ENCODE data around the gene NPEPPS.

The NPEPPS gene

DNA sequence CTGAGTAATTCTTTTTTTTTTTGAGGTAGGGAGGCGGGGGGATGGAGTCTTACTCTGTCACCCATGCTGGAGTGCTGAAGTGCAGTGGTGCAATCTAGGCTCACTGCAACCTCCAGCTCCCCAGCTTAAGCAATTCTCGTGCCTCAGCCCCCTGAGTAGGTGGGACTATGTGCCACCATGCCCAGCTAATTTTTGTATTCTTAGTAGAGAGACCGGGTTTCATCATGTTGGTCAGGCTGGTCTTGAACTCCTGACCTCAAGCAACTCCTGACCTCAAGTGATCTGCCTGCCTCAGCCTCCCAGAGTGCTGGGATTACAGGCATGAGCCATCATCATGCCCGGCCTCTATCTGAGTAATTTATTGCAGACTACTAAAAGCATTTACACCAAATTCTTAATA lies 138.2 kb downstream of the NPEPPS start:
- no peak for DNase-seq

DNA sequence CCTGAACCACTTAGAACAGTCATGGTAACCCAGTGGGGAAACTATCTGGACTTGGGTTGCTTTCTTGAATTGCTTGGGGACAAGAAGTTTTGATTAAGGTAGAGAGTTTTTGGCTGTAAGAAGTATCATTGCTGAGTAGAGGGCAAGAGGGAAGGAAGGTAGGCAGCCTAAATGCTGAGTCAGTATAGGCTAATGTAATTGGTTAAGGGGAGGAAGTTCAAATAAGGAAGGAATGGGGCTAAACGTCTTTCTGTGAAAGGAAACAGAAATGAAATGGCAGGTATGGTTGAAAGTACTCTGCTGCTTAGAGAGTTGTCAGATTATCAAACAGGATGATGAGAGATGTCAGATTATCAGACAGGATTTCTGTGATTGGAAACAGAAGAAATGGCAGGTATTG lies 139.2 kb downstream of the NPEPPS start:
- no peak for DNase-seq
